AG08396 (cell line): Measurements from ENCODE around the gene RIMS4.

Experiments used
- DNase-seq: peaks from one replicate; pipeline ENCODE4 v3.0.0; 2012; ENCODE audit warnings: low spot score, mixed read lengths

RIMS4 gene

DNA sequence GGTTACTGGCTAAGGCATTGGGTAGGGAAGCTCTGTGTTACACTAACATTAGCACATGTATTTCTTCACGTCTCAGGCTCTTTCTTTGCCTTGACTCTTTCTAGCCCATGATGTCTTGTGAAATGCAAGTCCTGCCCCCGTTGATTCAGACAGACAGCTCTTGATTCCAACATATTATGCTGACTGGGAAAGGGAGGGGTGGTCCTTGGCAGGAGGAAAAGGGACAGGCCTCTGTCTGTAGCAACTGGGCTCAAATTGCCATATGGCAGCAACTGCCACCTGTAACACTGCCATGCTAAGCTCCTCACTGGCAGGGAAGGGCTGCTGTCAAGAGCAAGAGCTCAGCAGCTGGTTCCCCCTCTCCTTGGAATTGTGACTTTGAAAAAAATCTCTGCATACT, 70.4 kb downstream of the RIMS4 start:
- DNase-seq, result no peak

GRCh38 chr20:44738813-44739477, 71.4 kb downstream of the RIMS4 start:
- DNase-seq, result peak; percentile 80

DNA sequence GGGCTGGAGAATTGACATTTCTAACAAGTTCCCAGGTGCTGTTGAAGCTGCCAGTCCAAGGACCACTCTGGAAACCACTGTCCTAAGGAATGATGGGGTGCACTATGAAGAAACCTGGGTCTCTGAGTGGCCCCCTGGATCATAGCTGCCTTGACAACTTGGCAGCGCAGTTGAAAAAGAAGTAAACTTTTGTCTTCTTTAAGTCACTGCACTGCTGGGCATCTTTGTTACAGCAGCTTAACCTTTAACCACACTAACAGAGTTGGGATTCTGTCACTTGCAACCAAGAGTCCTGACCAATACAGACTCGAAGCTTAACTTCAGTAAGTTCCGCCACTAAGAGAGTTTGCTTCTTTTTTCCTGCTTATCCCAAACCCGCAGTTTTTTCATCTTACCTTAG, 73.2 kb downstream of the RIMS4 start:
- DNase-seq, result no peak

- DNase-seq, result peak; percentile 68
Measured at GRCh38 chr20:44736170-44737021, 74.0 kb downstream of the RIMS4 start.

DNA sequence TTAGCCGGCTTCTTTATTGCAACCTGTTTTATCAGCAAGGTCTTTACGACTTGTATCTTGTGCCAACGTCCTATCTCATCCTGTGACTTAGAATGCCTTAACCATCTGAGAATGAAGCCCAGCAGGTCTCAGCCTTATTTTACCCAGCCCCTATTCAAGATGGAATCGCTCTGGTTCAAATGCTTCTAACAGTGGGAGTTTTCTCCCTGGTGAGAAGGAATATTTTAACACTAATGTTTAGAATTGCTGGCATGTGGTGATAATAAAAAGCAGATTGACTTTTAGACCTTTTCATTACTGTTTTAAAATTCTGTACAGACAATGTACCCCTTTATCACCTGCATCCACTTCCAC, 74.6 kb downstream of the RIMS4 start:
- no peak for DNase-seq

GRCh38 chr20:44734938-44735337, 75.4 kb downstream of the RIMS4 start:
- DNase-seq, result peak; percentile 73

GRCh38 chr20:44733341-44734069, 76.8 kb downstream of the RIMS4 start:
- DNase-seq, result peak; percentile 74

DNA sequence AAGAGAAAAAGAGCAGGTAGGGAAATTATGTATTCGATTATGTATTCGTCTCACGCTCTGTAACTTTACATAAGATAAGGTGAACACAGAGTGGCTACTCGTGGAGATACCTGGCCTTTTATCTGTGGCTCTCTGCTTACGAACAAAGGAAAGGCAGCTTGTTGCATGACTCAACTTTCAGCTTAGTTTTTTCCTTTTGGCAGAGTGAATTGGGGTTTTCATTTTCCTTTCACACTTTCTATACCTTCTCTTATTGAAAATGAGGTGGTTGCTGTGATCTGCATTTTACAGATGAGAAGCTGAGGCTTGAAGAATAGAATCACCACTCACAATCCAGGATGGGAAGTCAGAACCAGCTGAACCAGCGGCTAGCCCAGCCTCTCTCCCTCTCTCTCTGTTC, 78.0 kb downstream of the RIMS4 start:
- no peak for DNase-seq

- DNase-seq, result no peak
Measured at GRCh38 chr20:44731657-44732056, 78.7 kb downstream of the RIMS4 start.

- DNase-seq, result no peak
Measured at GRCh38 chr20:44730441-44730840, 79.9 kb downstream of the RIMS4 start.

- peak; percentile 85 for DNase-seq
Measured at GRCh38 chr20:44728801-44729443, 81.4 kb downstream of the RIMS4 start.

GRCh38 chr20:44727651-44728050, 82.7 kb downstream of the RIMS4 start:
- no peak for DNase-seq

DNA sequence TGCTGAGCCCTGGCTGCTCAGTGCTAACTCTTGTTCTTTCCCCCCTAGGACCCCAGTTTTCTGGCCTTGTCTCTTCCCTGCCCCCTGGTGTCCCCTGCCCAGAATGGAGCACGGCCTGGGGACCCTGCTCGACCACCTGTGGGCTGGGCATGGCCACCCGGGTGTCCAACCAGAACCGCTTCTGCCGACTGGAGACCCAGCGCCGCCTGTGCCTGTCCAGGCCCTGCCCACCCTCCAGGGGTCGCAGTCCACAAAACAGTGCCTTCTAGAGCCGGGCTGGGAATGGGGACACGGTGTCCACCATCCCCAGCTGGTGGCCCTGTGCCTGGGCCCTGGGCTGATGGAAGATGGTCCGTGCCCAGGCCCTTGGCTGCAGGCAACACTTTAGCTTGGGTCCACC, 83.3 kb downstream of the RIMS4 start:
- DNase-seq, result no peak

GRCh38 chr20:44725837-44726236, 84.5 kb downstream of the RIMS4 start:
- no peak for DNase-seq

DNA sequence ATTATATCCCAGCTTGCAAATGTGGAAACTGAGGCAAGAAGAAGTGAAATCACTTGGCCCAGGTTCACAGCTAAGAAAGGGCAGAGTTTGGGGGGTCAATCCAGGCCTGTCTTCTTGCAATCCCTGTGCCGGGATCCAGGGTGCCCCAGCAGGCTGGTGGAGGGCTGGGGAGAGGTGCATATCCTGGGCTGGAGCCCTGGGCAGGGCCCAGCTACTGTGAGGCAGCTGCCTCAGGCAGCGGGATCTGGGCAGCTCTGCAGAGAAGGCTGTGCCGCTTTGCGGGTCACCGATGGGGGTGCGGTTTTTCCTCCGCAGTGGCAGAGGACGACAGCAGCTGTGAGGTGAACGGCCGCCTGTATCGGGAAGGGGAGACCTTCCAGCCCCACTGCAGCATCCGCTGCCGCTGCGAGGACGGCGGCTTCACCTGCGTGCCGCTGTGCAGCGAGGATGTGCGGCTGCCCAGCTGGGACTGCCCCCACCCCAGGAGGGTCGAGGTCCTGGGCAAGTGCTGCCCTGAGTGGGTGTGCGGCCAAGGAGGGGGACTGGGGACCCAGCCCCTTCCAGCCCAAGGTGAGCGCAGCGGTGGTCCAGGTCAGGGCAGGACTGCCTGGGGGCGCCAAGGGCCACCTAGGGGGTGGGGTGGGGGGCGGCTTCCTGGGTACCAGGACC, 85.8 kb downstream of the RIMS4 start:
- no peak for DNase-seq

GRCh38 chr20:44723798-44724362, 86.5 kb downstream of the RIMS4 start:
- no peak for DNase-seq

DNA sequence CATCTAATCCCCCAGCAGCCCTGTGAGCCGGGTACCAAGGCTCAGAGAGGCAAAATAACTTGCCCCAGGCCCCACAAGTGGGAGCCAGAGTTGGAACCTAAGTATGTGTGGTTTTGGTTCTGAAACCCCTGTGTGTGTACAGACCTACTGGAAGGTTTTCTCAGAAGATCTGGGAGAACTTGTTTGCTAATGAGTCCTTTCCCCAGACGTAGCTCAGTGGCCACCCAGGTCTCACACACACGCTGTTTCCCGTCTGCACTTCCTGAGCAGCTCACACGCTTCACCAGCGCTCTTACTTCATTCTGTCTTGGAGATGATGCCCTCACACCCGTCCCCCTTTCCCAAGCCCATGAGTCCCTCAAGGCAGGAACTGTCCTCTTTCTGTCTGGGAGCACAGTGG, 87.0 kb downstream of the RIMS4 start:
- DNase-seq, result no peak

- DNase-seq, result no peak
Measured at GRCh38 chr20:44722990-44723389, 87.4 kb downstream of the RIMS4 start.

- no peak for DNase-seq
Measured at GRCh38 chr20:44721785-44722054, 88.6 kb downstream of the RIMS4 start.

DNA sequence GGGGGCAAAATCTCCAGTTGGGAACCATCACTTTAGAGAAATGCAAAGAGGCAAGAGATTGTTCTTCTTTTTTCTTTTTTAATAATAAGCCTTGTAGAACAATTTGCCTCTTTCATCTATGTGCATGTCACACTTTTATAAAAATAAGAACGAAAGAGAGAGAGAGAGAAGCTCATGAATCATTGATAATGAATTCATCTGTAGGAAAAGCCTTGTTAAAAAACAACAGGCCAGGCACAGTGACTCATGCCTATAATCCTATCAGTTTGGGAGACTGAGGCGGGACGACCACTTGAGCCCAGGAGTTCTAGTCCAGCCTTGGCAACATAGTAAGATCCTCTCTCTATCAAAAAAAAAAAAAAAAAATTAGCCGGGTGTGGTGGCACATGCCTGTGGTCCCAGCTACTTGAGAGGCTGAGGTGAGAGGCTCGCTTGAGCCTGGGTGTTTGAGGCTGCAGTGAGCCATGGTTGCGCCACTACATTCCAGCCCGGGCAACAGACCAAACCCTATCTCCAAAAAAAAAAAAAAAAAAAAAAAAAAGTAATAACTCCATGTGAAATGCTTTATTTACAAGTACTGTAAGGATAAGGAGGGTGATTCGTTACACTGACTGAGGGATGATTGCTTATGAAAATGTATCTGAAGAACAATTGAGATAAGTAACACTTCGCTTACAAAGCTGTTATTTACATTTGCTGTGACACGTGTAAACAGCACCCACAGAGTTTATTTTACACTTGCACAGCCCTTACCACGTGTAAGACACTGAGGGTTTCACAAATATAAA, 89.2 kb downstream of the RIMS4 start:
- peak; percentile 64 for DNase-seq

DNA sequence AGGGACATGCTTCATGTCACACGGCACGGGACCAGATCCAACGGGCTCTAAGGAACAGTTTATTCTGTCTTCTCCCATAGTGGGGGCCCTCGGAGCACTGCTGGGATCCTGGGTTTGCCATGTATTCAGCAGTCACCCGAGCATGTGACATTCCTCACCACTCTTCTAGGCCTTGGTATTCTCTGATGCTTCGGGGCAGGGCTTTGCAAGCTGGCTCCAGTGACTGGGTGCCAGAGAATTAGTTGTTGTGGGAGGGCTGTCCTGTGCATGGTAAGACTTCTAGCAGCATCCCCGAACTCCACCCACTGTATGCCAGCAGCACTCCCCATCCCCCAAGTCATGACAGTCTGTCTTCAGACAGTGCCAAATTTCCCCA, 89.7 kb downstream of the RIMS4 start:
- peak; percentile 82 for DNase-seq
